Tibial nerve (tissue), 4 donors: ENCODE measurements around the gene EXOC3L2.

Experiments used
- EP300 ChIP-seq, 2 donors: sonication (generic); formaldehyde crosslinking; IDR thresholded peaks; one replicate each; pipeline ENCODE4 v1.6.1; 2017; ENCODE audit warnings: antibody characterized with exemption in 2 of 2, mild to moderate bottlenecking in 1 of 2
- POLR2A ChIP-seq, 2 donors: fragments of 450-650 bp; IDR thresholded peaks; one replicate each; pipeline ENCODE4 v1.6.1; 2017; ENCODE audit warnings: antibody characterized with exemption in 2 of 2, mild to moderate bottlenecking in 2 of 2, moderate library complexity in 2 of 2
- TF ChIP-seq, protein P1 (sequence below), 5 experiments: fragments of 200-600 bp in 3 of 5; fragments of 450-650 bp in 2 of 5; sonication (generic) in 3 of 5; IDR thresholded peaks; one replicate each; pipeline ENCODE4 v1.5.1; 2016 to 2019; ENCODE audit warnings: antibody characterized with exemption in 5 of 5, mild to moderate bottlenecking in 3 of 5, moderate library complexity in 2 of 5

GRCh38 chr19:45180936-45181335 lies 64.3 kb downstream of the EXOC3L2 start:
- TF ChIP-seq, protein P1, sequence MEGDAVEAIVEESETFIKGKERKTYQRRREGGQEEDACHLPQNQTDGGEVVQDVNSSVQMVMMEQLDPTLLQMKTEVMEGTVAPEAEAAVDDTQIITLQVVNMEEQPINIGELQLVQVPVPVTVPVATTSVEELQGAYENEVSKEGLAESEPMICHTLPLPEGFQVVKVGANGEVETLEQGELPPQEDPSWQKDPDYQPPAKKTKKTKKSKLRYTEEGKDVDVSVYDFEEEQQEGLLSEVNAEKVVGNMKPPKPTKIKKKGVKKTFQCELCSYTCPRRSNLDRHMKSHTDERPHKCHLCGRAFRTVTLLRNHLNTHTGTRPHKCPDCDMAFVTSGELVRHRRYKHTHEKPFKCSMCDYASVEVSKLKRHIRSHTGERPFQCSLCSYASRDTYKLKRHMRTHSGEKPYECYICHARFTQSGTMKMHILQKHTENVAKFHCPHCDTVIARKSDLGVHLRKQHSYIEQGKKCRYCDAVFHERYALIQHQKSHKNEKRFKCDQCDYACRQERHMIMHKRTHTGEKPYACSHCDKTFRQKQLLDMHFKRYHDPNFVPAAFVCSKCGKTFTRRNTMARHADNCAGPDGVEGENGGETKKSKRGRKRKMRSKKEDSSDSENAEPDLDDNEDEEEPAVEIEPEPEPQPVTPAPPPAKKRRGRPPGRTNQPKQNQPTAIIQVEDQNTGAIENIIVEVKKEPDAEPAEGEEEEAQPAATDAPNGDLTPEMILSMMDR (IDR thresholded peaks at IDR 0.05) = no peak
- TF ChIP-seq POLR2A (IDR thresholded peaks at IDR 0.05) (no peak), EP300 (IDR thresholded peaks at IDR 0.05) (no peak)
